CD14-positive monocyte (primary cell): ENCODE results near the gene PCA3. TPM values are rescaled to one million over a fixed set of nuclear protein-coding genes. Genes with fewer than 3 reads are reported as not detected.

Experiments
- DNase-seq, 3 donors: peaks; one replicate each; pipeline ENCODE4 v3.0.0-alpha.2; 2011 to 2022
- H2AFZ ChIP-seq: 2 replicates; pipeline ENCODE4 v1.6.0; 2012; ENCODE audit warnings: mild to moderate bottlenecking, low read depth, low read length, inconsistent platforms; ENCODE audit not compliant: insufficient read depth, poor library complexity, severe bottlenecking
- H3K27ac ChIP-seq, 2 donors: 1 replicate in 1 of 2; 2 replicates in 1 of 2; pipeline ENCODE4 v1.5.1; 2012 to 2013; ENCODE audit warnings: low read length in 2 of 2, control low read depth in 1 of 2, inconsistent platforms in 1 of 2, low read depth in 1 of 2, mild to moderate bottlenecking in 1 of 2
- H3K27me3 ChIP-seq, 2 donors: one replicate each; pipeline versions ENCODE4 v1.6.0 to v1.6.1; 2011 to 2013; ENCODE audit warnings: low read length in 2 of 2; ENCODE audit not compliant: control insufficient read depth in 2 of 2, insufficient read depth in 2 of 2
- H3K36me3 ChIP-seq, 2 donors: replicated peaks in 1 of 2; 1 replicate in 1 of 2; 2 replicates in 1 of 2; pipeline versions ENCODE4 v1.5.1 to v1.6.1; 2012 to 2013; ENCODE audit warnings: low read length in 2 of 2, control low read depth in 1 of 2, inconsistent platforms in 1 of 2, mild to moderate bottlenecking in 1 of 2; ENCODE audit not compliant: insufficient read depth in 2 of 2, control insufficient read depth in 1 of 2
- H3K4me1 ChIP-seq, 2 donors: 1 replicate in 1 of 2; 2 replicates in 1 of 2; pipeline versions ENCODE4 v1.5.1 to v1.6.1; 2012 to 2013; ENCODE audit warnings: low read length in 2 of 2, control low read depth in 1 of 2, inconsistent platforms in 1 of 2, mild to moderate bottlenecking in 1 of 2, moderate library complexity in 1 of 2; ENCODE audit not compliant: insufficient read depth in 2 of 2, control insufficient read depth in 1 of 2
- H3K4me2 ChIP-seq: replicated peaks from 2 replicates; pipeline ENCODE3; 2012; ENCODE audit warnings: low read length, moderate library complexity, mild to moderate bottlenecking; ENCODE audit not compliant: poor library complexity, severe bottlenecking; ENCODE audit errors: extremely low read depth
- H3K4me3 ChIP-seq, 3 experiments: fragments of 200-600 bp in 1 of 3; sonication (generic) in 1 of 3; replicated peaks in 1 of 3; 1 replicate in 2 of 3; 2 replicates in 1 of 3; pipeline ENCODE4 v1.5.1; 2011 to 2013; ENCODE audit warnings: low read length in 3 of 3, mild to moderate bottlenecking in 3 of 3, control low read depth in 2 of 3, low read depth in 2 of 3, inconsistent platforms in 1 of 3, moderate library complexity in 1 of 3
- H3K79me2 ChIP-seq: 2 replicates; pipeline ENCODE4 v1.6.0; 2012; ENCODE audit warnings: mild to moderate bottlenecking, control low read depth, inconsistent platforms, low read length, moderate library complexity; ENCODE audit not compliant: insufficient read depth
- H3K9ac ChIP-seq: 2 replicates; pipeline ENCODE4 v1.6.0; 2017; ENCODE audit warnings: low read length, mild to moderate bottlenecking; ENCODE audit not compliant: insufficient read depth, poor library complexity, severe bottlenecking
- H3K9me3 ChIP-seq, 2 donors: replicated peaks in 1 of 2; 1 replicate in 1 of 2; 2 replicates in 1 of 2; pipeline versions ENCODE4 v1.5.1 to v1.6.1; 2012 to 2013; ENCODE audit warnings: low read length in 2 of 2, control low read depth in 1 of 2; ENCODE audit not compliant: control insufficient read depth in 1 of 2, insufficient read depth in 1 of 2
- H4K20me1 ChIP-seq: 2 replicates; pipeline ENCODE4 v1.6.0; 2012; ENCODE audit warnings: mild to moderate bottlenecking, low read length, control low read depth, moderate library complexity; ENCODE audit not compliant: insufficient read depth
- H3K27ac Mint-ChIP-seq, 7 donors: one replicate each; pipeline ENCODE4 v1.8.0; 2020; ENCODE audit warnings: mild to moderate bottlenecking in 7 of 7, mixed read lengths in 7 of 7, moderate library complexity in 6 of 7, inconsistent platforms in 2 of 7
- H3K27me3 Mint-ChIP-seq, 3 donors: one replicate each; pipeline ENCODE4 v1.8.0; 2021 to 2022; ENCODE audit warnings: low read depth in 3 of 3, mild to moderate bottlenecking in 3 of 3, mixed read lengths in 3 of 3, moderate library complexity in 3 of 3, inconsistent platforms in 1 of 3
- H3K36me3 Mint-ChIP-seq, 2 donors: one replicate each; pipeline ENCODE4 v1.8.0; 2020; ENCODE audit warnings: mixed read lengths in 2 of 2, inconsistent platforms in 1 of 2, mild to moderate bottlenecking in 1 of 2
- H3K4me1 Mint-ChIP-seq: one replicate; pipeline ENCODE4 v1.8.0; 2020; ENCODE audit warnings: mild to moderate bottlenecking, mixed read lengths
- H3K4me3 Mint-ChIP-seq, 2 donors: one replicate each; pipeline ENCODE4 v1.8.0; 2020; ENCODE audit warnings: mild to moderate bottlenecking in 2 of 2, mixed read lengths in 2 of 2, moderate library complexity in 1 of 2
- H3K9me3 Mint-ChIP-seq, 7 donors: one replicate each; pipeline ENCODE4 v1.8.0; 2020 to 2022; ENCODE audit warnings: mixed read lengths in 7 of 7, mild to moderate bottlenecking in 6 of 7, moderate library complexity in 6 of 7, inconsistent platforms in 2 of 7
- WGBS: methylation state at CpG from one replicate; pipeline ENCODE4 v1.1.5; 2013; ENCODE audit warnings: missing lambda C conversion rate; ENCODE audit not compliant: insufficient coverage; 5-methylcytosine and 5-hydroxymethylcytosine counted together
- intact Hi-C, 2 donors: fragments of 100-400 bp; cut with micrococcal nuclease; formaldehyde crosslinking; loops; one replicate each; pipeline versions ENCODE4 v1.15.0 to v1.15.1; 2023
- polyA plus RNA-seq, 3 donors: library from polyadenylated mRNA; depleted of rRNA in 1 of 3; unstranded in 2 of 3; stranded (reverse) in 1 of 3; fragments of 300-500 nt in 2 of 3; fragments of >200 nt in 1 of 3; fragmentation: Illumina TruSeq in 2 of 3; gene quantifications; 1 replicate in 2 of 3; 2 replicates in 1 of 3; pipeline ENCODE4 v1.2.3, GENCODE V29; 2012 to 2021
- TF ChIP-seq, protein P1 (sequence below): fragments of 200-600 bp; IDR thresholded peaks from one replicate; pipeline ENCODE4 v1.8.0; 2022; ENCODE audit warnings: antibody characterized with exemption, mild to moderate bottlenecking

PCA3 gene
- polyA plus RNA-seq, 3 donors, result 0.04 TPM; not detected in 2

- H3K36me3 Mint-ChIP-seq, result no peaks in the 10 kb centered on the region
- no CpG with 5 or more reads among the region's 1 CpG for WGBS
- H3K4me3 Mint-ChIP-seq, result no peak overlapping the region
- Histone ChIP-seq H3K4me3 (no peak overlapping the region), H3K27ac (no peak overlapping the region), H3K36me3 (no peaks in the 10 kb centered on the region), H3K9ac (no peak overlapping the region), H3K79me2 (no peaks in the 10 kb centered on the region), H3K4me1 (no peaks in the 10 kb centered on the region), H2AFZ (no peak overlapping the region), H3K4me2 (no peak overlapping the region), H3K27me3 (no peaks in the 10 kb centered on the region), H3K9me3 (no peaks in the 10 kb centered on the region), H4K20me1 (no peaks in the 10 kb centered on the region)
- TF ChIP-seq, protein P1, sequence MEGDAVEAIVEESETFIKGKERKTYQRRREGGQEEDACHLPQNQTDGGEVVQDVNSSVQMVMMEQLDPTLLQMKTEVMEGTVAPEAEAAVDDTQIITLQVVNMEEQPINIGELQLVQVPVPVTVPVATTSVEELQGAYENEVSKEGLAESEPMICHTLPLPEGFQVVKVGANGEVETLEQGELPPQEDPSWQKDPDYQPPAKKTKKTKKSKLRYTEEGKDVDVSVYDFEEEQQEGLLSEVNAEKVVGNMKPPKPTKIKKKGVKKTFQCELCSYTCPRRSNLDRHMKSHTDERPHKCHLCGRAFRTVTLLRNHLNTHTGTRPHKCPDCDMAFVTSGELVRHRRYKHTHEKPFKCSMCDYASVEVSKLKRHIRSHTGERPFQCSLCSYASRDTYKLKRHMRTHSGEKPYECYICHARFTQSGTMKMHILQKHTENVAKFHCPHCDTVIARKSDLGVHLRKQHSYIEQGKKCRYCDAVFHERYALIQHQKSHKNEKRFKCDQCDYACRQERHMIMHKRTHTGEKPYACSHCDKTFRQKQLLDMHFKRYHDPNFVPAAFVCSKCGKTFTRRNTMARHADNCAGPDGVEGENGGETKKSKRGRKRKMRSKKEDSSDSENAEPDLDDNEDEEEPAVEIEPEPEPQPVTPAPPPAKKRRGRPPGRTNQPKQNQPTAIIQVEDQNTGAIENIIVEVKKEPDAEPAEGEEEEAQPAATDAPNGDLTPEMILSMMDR, result no peak
- no peaks in the 10 kb centered on the region for H3K4me1 Mint-ChIP-seq
- H3K27ac Mint-ChIP-seq, result no peak overlapping the region
- H3K27me3 Mint-ChIP-seq, result peaks cover 2 to 6% (median 2%) of the 10 kb centered on the region in 3 donors
- H3K9me3 Mint-ChIP-seq, result no peaks in the 10 kb centered on the region
- intact Hi-C loops, result no loop called here
- DNase-seq, result no peak
These were observed 53.3 kb downstream of the PCA3 start for GRCh38 chr9:76817489-76817888.

- H3K9ac ChIP-seq, result no peak overlapping the region
These were observed 54.0 kb downstream of the PCA3 start for GRCh38 chr9:76818271-76818670.

More at GRCh38 chr9:76818271-76818670, 54.0 kb downstream of the PCA3 start:
- intact Hi-C loops, result no loop called here
- no peak for DNase-seq
- Histone ChIP-seq H3K4me1 (no peaks in the 10 kb centered on the region), H3K27me3 (no peaks in the 10 kb centered on the region), H3K4me2 (no peak overlapping the region), H3K9me3 (no peaks in the 10 kb centered on the region), H3K27ac (no peak overlapping the region), H3K79me2 (no peaks in the 10 kb centered on the region), H3K4me3 (no peak overlapping the region), H4K20me1 (no peaks in the 10 kb centered on the region), H2AFZ (no peak overlapping the region), H3K36me3 (no peaks in the 10 kb centered on the region)
- TF ChIP-seq, protein P1, result no peak
- 90% methylated on average over 3 of the region's 4 CpGs for WGBS
- Mint-ChIP-seq H3K4me1 (no peaks in the 10 kb centered on the region), H3K4me3 (no peak overlapping the region), H3K36me3 (no peaks in the 10 kb centered on the region), H3K9me3 (peaks cover 0 to 1% (median 0%) of the 10 kb centered on the region in 7 donors), H3K27ac (no peak overlapping the region), H3K27me3 (peaks cover 2 to 6% (median 2%) of the 10 kb centered on the region in 3 donors)
